T follicular helper cell (primary cell): ENCODE measurements around the gene ELMO1.

Experiments used
- DNase-seq: peaks from one replicate; pipeline ENCODE4 v3.0.0-alpha.2; 2020; ENCODE audit warnings: low read depth

Gene ELMO1

GRCh38 chr7:37216156-37216852, 232.4 kb downstream of the ELMO1 start:
- DNase-seq: no peak

- DNase-seq: no peak
Measured at GRCh38 chr7:37215290-37215923, 233.3 kb downstream of the ELMO1 start.

- no peak for DNase-seq
Measured at GRCh38 chr7:37212556-37212955, 236.1 kb downstream of the ELMO1 start.

- DNase-seq: no peak
Measured at GRCh38 chr7:37212051-37212450, 236.6 kb downstream of the ELMO1 start.

GRCh38 chr7:37211097-37211880, 237.4 kb downstream of the ELMO1 start:
- no peak for DNase-seq

- no peak for DNase-seq
Measured at GRCh38 chr7:37209195-37209594, 239.5 kb downstream of the ELMO1 start.

GRCh38 chr7:37208528-37208927, 240.1 kb downstream of the ELMO1 start:
- peak; percentile 7 for DNase-seq

GRCh38 chr7:37206192-37206591, 242.5 kb downstream of the ELMO1 start:
- no peak for DNase-seq

- no peak for DNase-seq
Measured at GRCh38 chr7:37205451-37205850, 243.2 kb downstream of the ELMO1 start.

GRCh38 chr7:37201876-37202198, 246.8 kb downstream of the ELMO1 start:
- no peak for DNase-seq

GRCh38 chr7:37201003-37201875, 247.4 kb downstream of the ELMO1 start:
- DNase-seq: peak; percentile 9

- DNase-seq: peak; percentile 61
Measured at GRCh38 chr7:37198906-37199485, 249.7 kb downstream of the ELMO1 start.

- no peak for DNase-seq
Measured at GRCh38 chr7:37198041-37198905, 250.4 kb downstream of the ELMO1 start.

GRCh38 chr7:37197108-37197507, 251.6 kb downstream of the ELMO1 start:
- no peak for DNase-seq

- no peak for DNase-seq
Measured at GRCh38 chr7:37196676-37197075, 252.0 kb downstream of the ELMO1 start.

- DNase-seq: no peak
Measured at GRCh38 chr7:37195388-37195787, 253.3 kb downstream of the ELMO1 start.

GRCh38 chr7:37194943-37195342, 253.7 kb downstream of the ELMO1 start:
- no peak for DNase-seq

GRCh38 chr7:37193775-37194135, 254.9 kb downstream of the ELMO1 start:
- DNase-seq: no peak

GRCh38 chr7:37193087-37193774, 255.4 kb downstream of the ELMO1 start:
- DNase-seq: no peak

GRCh38 chr7:37191797-37192196, 256.9 kb downstream of the ELMO1 start:
- DNase-seq: no peak
